Aorta (tissue), 5 donors: Measurements from ENCODE around the gene CYP2C9. TPM values are rescaled to one million over a fixed set of nuclear protein-coding genes. Genes with fewer than 3 reads are reported as not detected.
"Not testable (repeated sequence)": the region's sequence is repeated elsewhere in the genome, so short reads cannot be mapped to it uniquely, and the experiment has no call there.

ENCODE experiments used
- ATAC-seq: fragments of 200-7000 bp; cut with Tn5 transposase; one replicate; pipeline ENCODE4 v1.9.1; 2022; ENCODE audit warnings: moderate library complexity; ENCODE audit not compliant: low FRiP score
- DNase-seq, 2 donors: peaks; one replicate each; pipeline ENCODE4 v3.0.0-alpha.2; 2020
- H3K27ac ChIP-seq, 2 donors: one replicate each; pipeline ENCODE4 v1.5.1; 2013; ENCODE audit warnings: low read length in 2 of 2, mild to moderate bottlenecking in 2 of 2, moderate library complexity in 2 of 2, control low read depth in 1 of 2, inconsistent platforms in 1 of 2, low read depth in 1 of 2
- H3K27me3 ChIP-seq, 2 donors: one replicate each; pipeline ENCODE4 v1.6.1; 2013; ENCODE audit warnings: control low read depth in 1 of 2, low read length in 1 of 2, mild to moderate bottlenecking in 1 of 2, moderate library complexity in 1 of 2; ENCODE audit not compliant: insufficient read depth in 2 of 2, control insufficient read depth in 1 of 2
- H3K36me3 ChIP-seq, 2 donors: one replicate each; pipeline ENCODE4 v1.6.1; 2013; ENCODE audit warnings: control low read depth in 1 of 2, low read length in 1 of 2, mild to moderate bottlenecking in 1 of 2; ENCODE audit not compliant: insufficient read depth in 2 of 2, control insufficient read depth in 1 of 2
- H3K4me1 ChIP-seq, 2 donors: one replicate each; pipeline ENCODE4 v1.6.1; 2013; ENCODE audit warnings: low read length in 2 of 2, control low read depth in 1 of 2, mild to moderate bottlenecking in 1 of 2, moderate library complexity in 1 of 2; ENCODE audit not compliant: insufficient read depth in 2 of 2, control insufficient read depth in 1 of 2
- H3K4me3 ChIP-seq, 2 donors: one replicate each; pipeline ENCODE4 v1.5.1; 2013; ENCODE audit warnings: low read length in 2 of 2, control low read depth in 1 of 2, mild to moderate bottlenecking in 1 of 2
- H3K9me3 ChIP-seq: one replicate; pipeline ENCODE4 v1.6.1; 2013; ENCODE audit warnings: mild to moderate bottlenecking, low read length; ENCODE audit not compliant: control insufficient read depth
- WGBS, 2 donors: extraction: QIAGEN DNeasy Blood & Tissue Kit; methylation state at CpG; one replicate each; pipeline ENCODE4 v1.1.7; 2013; 5-methylcytosine and 5-hydroxymethylcytosine counted together
- intact Hi-C, 2 donors: fragments of 100-400 bp; cut with DNase I; formaldehyde crosslinking; loops; one replicate each; pipeline versions ENCODE4 v1.14.2 to v1.15.0; 2022
- polyA plus RNA-seq, 2 donors: library from polyadenylated mRNA; stranded (reverse); fragments of 200-250 nt; gene quantifications; one replicate each; pipeline ENCODE4 v1.2.3, GENCODE V29; 2013
- total RNA-seq, 2 donors: library from RNA; stranded (reverse); fragmentation: NEBNext Ultra II Directional; extraction: Animal tissue kit (Norgen Biotek cat#: 25700); gene quantifications; one replicate each; pipeline ENCODE4 v1.2.1, GENCODE V29; 2021
- donor health status: healthy with polysubstance abuse.
- donor health status: Bipolar disorder and iron deficiency.
- donor health status: DM: no; HTN: no; CAD: no.
- donor health status: DM: no; HTN: no; CAD: no.
- donor health status: DM: yes; HTN: yes; CAD: no.

CYP2C9 gene
- total and polyA plus RNA-seq, 4 donors, result 10.1 TPM; not detected in 3

- H3K36me3 ChIP-seq, H3K4me3 ChIP-seq, H3K4me1 ChIP-seq, H3K27ac ChIP-seq, H3K9me3 ChIP-seq, DNase-seq, intact Hi-C loops, ATAC-seq, H3K27me3 ChIP-seq: not testable (repeated sequence)
- 75 to 77% methylated on average over 5 of the region's 5 CpGs for WGBS, 2 donors
These were observed 5.1 kb downstream of the CYP2C9 start for GRCh38 chr10:94943432-94944103.

GRCh38 chr10:94946181-94946580, 7.7 kb downstream of the CYP2C9 start:
- H3K27me3 ChIP-seq, intact Hi-C loops, H3K27ac ChIP-seq, ATAC-seq, H3K9me3 ChIP-seq, DNase-seq, H3K4me3 ChIP-seq, H3K36me3 ChIP-seq, H3K4me1 ChIP-seq: not testable (repeated sequence)
- 87 to 89% methylated on average over 4 of the region's 4 CpGs for WGBS, 2 donors

GRCh38 chr10:94963901-94964300, 25.4 kb downstream of the CYP2C9 start:
- no peaks in the 10 kb centered on the region for H3K4me1 ChIP-seq
- H3K9me3 ChIP-seq, result peaks cover 2% of the 10 kb centered on the region
- H3K27ac ChIP-seq, result no peak overlapping the region
- intact Hi-C loops, result no loop called here
- H3K4me3 ChIP-seq, result no peak overlapping the region
- WGBS, 2 donors, result 0 to 1% methylated on average over 1 of the region's 1 CpG
- H3K27me3 ChIP-seq, result no peaks in the 10 kb centered on the region
- peak; percentile 46 for ATAC-seq
- DNase-seq, result no peak
- no peaks in the 10 kb centered on the region for H3K36me3 ChIP-seq

GRCh38 chr10:94983555-94983954, 45.1 kb downstream of the CYP2C9 start:
- H3K9me3 ChIP-seq, result peaks cover 1% of the 10 kb centered on the region
- H3K36me3 ChIP-seq, result no peaks in the 10 kb centered on the region
- DNase-seq (no peak), ATAC-seq (no peak)
- H3K4me1 ChIP-seq, result no peaks in the 10 kb centered on the region
- intact Hi-C loops, result no loop called here
- H3K4me3 ChIP-seq, result no peak overlapping the region
- 34 to 35% methylated on average over 4 of the region's 4 CpGs for WGBS, 2 donors
- no peaks in the 10 kb centered on the region for H3K27me3 ChIP-seq
- H3K27ac ChIP-seq, result no peak overlapping the region

- Histone ChIP-seq H3K9me3 (peaks cover 6% of the 10 kb centered on the region), H3K4me1 (no peaks in the 10 kb centered on the region), H3K27me3 (no peaks in the 10 kb centered on the region), H3K36me3 (no peaks in the 10 kb centered on the region), H3K4me3 (no peak overlapping the region), H3K27ac (no peak overlapping the region)
- DNase-seq (no peak), ATAC-seq (no peak)
- intact Hi-C loops, result no loop called here
These were observed 50.7 kb downstream of the CYP2C9 start for GRCh38 chr10:94989192-94989591.

- Histone ChIP-seq H3K36me3 (no peaks in the 10 kb centered on the region), H3K4me1 (no peaks in the 10 kb centered on the region), H3K27ac (no peak overlapping the region), H3K9me3 (peaks cover 6% of the 10 kb centered on the region), H3K4me3 (no peak overlapping the region), H3K27me3 (no peaks in the 10 kb centered on the region)
- WGBS, 2 donors, result 96 to 97% methylated on average over 1 of the region's 1 CpG
- intact Hi-C loops, result no loop called here
- DNase-seq (no peak), ATAC-seq (no peak)
These were observed 52.9 kb downstream of the CYP2C9 start for GRCh38 chr10:94991243-94991888.

GRCh38 chr10:94992811-94993210, 54.4 kb downstream of the CYP2C9 start:
- Histone ChIP-seq H3K4me1 (no peaks in the 10 kb centered on the region), H3K36me3 (no peaks in the 10 kb centered on the region), H3K27me3 (no peaks in the 10 kb centered on the region), H3K9me3 (peaks cover 5% of the 10 kb centered on the region), H3K4me3 (no peak overlapping the region), H3K27ac (no peak overlapping the region)
- WGBS, 2 donors, result 75 to 85% methylated on average over 4 of the region's 4 CpGs
- DNase-seq (no peak), ATAC-seq (no peak)
- intact Hi-C loops, result no loop called here

- no peaks in the 10 kb centered on the region for H3K9me3 ChIP-seq
- intact Hi-C loops, result no loop called here
- no peaks in the 10 kb centered on the region for H3K4me1 ChIP-seq
- no peak overlapping the region for H3K27ac ChIP-seq
- no peaks in the 10 kb centered on the region for H3K27me3 ChIP-seq
- H3K4me3 ChIP-seq, result no peak overlapping the region
- DNase-seq (no peak), ATAC-seq (no peak)
- 32 to 33% methylated on average over 6 of the region's 6 CpGs for WGBS, 2 donors
- H3K36me3 ChIP-seq, result no peaks in the 10 kb centered on the region
These were observed 59.3 kb downstream of the CYP2C9 start for GRCh38 chr10:94997741-94998174.

GRCh38 chr10:95026461-95026860, 88.0 kb downstream of the CYP2C9 start:
- H3K4me3 ChIP-seq, result no peak overlapping the region
- H3K27ac ChIP-seq, result no peak overlapping the region
- WGBS, 2 donors, result 44 to 48% methylated on average over 2 of the region's 2 CpGs
- no peak for ATAC-seq
- no peaks in the 10 kb centered on the region for H3K9me3 ChIP-seq
- H3K4me1 ChIP-seq, result no peaks in the 10 kb centered on the region
- DNase-seq, result no peak
- H3K27me3 ChIP-seq, result peaks cover 0 to 3% of the 10 kb centered on the region in 2 donors
- intact Hi-C loops, result no loop called here
- no peaks in the 10 kb centered on the region for H3K36me3 ChIP-seq
